ENCODE measurements around the gene NOS1AP. TPM values are rescaled to one million over a fixed set of nuclear protein-coding genes. Genes with fewer than 3 reads are reported as not detected.

Gene NOS1AP
- total RNA-seq, 1 donor from 2014 or later, result 0.79 TPM

DNA sequence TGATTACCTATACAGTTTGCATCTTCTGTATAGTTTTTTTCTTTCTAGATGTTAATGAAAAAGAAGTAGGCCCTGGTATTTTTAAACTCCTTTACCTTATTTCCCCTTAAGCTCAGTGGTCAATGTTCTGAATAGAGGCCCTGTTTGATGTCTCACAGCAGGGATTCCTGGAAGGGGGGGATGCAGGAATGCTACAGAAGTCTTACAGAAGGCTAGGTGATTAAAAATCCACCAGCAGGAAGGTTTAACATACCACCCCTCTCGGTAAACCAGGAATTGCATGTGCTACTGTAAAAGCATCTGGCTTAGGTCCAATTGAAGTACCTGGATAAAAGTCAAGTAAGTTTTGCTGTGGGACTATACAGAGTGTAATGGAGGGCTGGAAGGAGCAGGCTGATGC, 78.3 kb downstream of the NOS1AP start:
- no peaks in the 10 kb centered on the region for H3K36me3 ChIP-seq (ENCODE audit: control insufficient read depth, insufficient read depth, low read length)
- no peak for DNase-seq (ENCODE audit: low read depth)
- no peak overlapping the region for H3K4me3 ChIP-seq (ENCODE audit: low read depth, low read length)
- no peaks in the 10 kb centered on the region for H3K27me3 ChIP-seq (ENCODE audit: control insufficient read depth, insufficient read depth, low read length)
- TF ChIP-seq CTCF (IDR thresholded peaks at IDR 0.05; ENCODE audit: insufficient read depth, low read length, poor library complexity, severe bottlenecking), result no peak

GRCh38 chr1:162150112-162150511, 80.6 kb downstream of the NOS1AP start:
- Histone ChIP-seq H3K27me3 (ENCODE audit: control insufficient read depth, insufficient read depth, low read length) (no peaks in the 10 kb centered on the region), H3K36me3 (ENCODE audit: control insufficient read depth, insufficient read depth, low read length) (no peaks in the 10 kb centered on the region), H3K4me3 (ENCODE audit: low read depth, low read length) (no peak overlapping the region)
- no peak for TF ChIP-seq CTCF (IDR thresholded peaks at IDR 0.05; ENCODE audit: insufficient read depth, low read length, poor library complexity, severe bottlenecking)
- DNase-seq (ENCODE audit: low read depth), result no peak

DNA sequence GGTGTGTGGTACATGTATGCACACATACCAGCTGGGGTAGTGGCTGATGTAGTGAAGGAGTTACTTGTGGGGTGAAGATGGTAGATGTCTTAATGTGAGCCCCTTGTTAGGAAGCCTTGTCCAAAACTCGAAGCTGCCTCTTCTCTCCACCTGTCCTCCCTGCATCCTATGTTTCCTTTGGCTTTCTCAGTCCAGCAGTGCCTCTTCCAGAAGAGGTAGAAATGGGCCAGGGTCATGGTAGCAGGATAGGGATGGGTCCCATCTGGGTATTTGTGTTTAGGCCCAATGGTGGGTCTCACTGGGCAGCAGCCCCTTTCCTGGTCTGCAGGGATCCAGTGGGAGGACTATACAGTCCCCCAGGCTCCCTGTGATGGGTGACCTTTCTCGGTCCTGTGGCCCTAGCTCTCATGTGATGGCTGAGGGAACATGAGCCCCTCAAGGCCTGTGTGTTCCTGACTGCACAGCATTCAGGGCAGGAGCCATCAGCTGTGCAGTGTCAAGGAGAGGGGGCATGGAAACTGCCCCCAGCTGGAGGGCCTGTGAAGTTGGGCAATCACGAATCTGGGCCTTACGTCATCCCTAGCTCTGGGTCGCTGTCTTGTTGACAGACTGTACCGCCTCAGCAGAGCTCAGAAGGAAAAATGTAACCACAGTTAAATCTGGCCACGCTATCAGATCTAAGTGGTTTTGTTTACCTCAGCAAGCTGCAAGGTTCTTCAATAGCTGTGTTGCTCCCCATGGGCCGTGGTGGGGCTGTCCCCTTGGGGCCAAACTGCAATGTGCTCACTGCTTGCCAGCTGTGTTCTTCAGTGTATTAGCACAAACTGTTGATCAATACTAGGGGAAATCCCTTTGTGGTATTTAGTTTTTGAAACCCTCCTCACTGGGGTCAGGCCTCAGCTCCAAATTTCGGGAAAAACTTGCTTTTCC, 82.7 kb downstream of the NOS1AP start:
- no peak for DNase-seq (ENCODE audit: low read depth)
- no peaks in the 10 kb centered on the region for H3K36me3 ChIP-seq (ENCODE audit: control insufficient read depth, insufficient read depth, low read length)
- H3K4me3 ChIP-seq (ENCODE audit: low read depth, low read length), result no peak overlapping the region
- no peak for TF ChIP-seq CTCF (IDR thresholded peaks at IDR 0.05; ENCODE audit: insufficient read depth, low read length, poor library complexity, severe bottlenecking)
- no peaks in the 10 kb centered on the region for H3K27me3 ChIP-seq (ENCODE audit: control insufficient read depth, insufficient read depth, low read length)

DNA sequence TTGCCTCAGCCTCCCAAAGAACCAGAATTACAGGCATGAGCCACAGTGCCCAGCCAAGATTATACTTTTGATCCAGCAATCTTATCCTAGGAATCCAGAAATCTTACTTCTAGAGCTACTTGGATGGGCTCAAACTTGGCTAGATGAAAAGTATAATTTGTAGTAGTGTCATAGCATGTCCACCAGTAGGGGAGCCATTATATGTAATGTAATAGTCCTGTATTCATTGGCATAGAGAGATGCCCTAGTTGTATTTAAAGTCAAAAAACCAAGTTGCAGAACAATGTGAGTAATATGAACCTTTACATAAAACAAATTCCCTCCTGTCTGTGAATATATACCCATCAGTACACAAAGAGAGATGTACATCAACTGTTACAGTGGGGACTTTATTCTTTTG, 83.9 kb downstream of the NOS1AP start:
- no peak for DNase-seq (ENCODE audit: low read depth)
- H3K4me3 ChIP-seq (ENCODE audit: low read depth, low read length), result no peak overlapping the region

DNA sequence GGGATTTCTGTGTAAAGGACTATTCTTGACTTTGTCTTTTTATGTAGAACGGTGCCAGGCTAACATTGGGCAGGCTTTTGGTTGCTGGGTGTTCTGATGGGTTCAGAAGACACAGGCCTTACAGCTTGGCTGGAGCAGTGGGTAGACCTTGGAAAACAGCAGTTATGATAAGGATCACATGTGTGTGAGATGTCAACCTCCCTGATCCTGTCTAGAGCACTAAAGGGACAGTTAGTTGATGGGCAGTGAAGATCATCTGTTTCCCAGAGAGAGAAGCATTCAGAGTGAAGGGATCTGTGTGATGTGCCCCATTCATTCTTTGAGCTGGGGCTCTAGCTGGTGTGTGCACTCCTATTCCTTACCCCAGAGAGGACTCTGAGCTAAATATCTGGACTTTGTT, 88.0 kb downstream of the NOS1AP start:
- no peaks in the 10 kb centered on the region for H3K27me3 ChIP-seq (ENCODE audit: control insufficient read depth, insufficient read depth, low read length)
- no peak overlapping the region for H3K4me3 ChIP-seq (ENCODE audit: low read depth, low read length)
- no peak for DNase-seq (ENCODE audit: low read depth)
- no peak for TF ChIP-seq CTCF (IDR thresholded peaks at IDR 0.05; ENCODE audit: insufficient read depth, low read length, poor library complexity, severe bottlenecking)
- no peaks in the 10 kb centered on the region for H3K36me3 ChIP-seq (ENCODE audit: control insufficient read depth, insufficient read depth, low read length)

More for the DNA sequence above, 83.9 kb downstream of the NOS1AP start:
- Histone ChIP-seq H3K36me3 (ENCODE audit: control insufficient read depth, insufficient read depth, low read length) (no peaks in the 10 kb centered on the region), H3K27me3 (ENCODE audit: control insufficient read depth, insufficient read depth, low read length) (no peaks in the 10 kb centered on the region)
- no peak for TF ChIP-seq CTCF (IDR thresholded peaks at IDR 0.05; ENCODE audit: insufficient read depth, low read length, poor library complexity, severe bottlenecking)

Measured in kidney epithelial cell (primary cell).